Measurements from ENCODE around the gene HS3ST1.

DNA sequence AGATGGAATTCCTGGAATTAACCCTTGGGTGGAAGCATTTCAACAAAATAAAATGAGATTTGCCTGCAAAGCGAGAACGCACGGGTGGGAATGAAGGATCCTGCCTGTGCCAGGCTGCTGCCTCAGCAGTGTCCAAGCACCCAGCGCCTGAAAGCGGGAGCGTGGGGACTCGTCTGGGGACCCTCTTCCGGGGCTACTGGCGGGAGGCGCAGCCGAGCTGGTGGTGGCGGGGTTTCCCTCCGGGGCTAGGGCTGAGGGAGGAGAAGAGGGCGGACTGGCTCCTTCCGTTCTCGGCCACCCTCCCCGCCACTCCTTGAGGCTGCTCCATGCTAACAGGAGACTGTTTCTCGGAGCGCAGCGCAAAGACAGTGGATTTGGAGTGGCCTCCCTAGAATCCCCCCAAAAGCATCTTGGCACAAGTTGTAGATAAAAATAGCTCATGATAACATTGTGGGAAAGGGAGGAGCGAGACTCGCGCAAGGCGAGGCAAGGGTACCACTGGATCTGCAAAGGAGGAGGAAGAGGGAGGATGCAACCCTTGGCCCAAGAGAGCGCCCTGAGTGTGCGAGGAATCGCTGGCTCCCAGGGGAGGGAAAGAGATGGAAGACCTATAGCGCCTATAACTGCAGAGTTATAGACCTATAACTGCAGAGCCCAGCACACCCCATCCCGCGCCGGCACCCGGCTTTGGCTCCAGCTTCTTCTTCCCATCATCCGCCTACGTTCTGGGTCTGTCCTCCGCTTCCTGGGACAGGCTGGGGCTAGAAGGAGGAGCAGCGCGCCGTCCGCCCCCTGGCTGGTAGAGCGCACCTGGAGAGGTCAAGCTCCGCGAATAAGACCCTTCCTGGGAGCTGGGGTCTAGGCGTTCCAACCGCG is 1.3 kb downstream of the HS3ST1 start:
- TF ChIP-seq, protein P1, sequence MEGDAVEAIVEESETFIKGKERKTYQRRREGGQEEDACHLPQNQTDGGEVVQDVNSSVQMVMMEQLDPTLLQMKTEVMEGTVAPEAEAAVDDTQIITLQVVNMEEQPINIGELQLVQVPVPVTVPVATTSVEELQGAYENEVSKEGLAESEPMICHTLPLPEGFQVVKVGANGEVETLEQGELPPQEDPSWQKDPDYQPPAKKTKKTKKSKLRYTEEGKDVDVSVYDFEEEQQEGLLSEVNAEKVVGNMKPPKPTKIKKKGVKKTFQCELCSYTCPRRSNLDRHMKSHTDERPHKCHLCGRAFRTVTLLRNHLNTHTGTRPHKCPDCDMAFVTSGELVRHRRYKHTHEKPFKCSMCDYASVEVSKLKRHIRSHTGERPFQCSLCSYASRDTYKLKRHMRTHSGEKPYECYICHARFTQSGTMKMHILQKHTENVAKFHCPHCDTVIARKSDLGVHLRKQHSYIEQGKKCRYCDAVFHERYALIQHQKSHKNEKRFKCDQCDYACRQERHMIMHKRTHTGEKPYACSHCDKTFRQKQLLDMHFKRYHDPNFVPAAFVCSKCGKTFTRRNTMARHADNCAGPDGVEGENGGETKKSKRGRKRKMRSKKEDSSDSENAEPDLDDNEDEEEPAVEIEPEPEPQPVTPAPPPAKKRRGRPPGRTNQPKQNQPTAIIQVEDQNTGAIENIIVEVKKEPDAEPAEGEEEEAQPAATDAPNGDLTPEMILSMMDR (IDR thresholded peaks at IDR 0.05) = no peak
- TF ChIP-seq POLR2A (IDR thresholded peaks at IDR 0.05; ENCODE audit: low read depth) (no peak), EP300 (IDR thresholded peaks at IDR 0.05) (no peak), POLR2AphosphoS5 (IDR thresholded peaks at IDR 0.05) (no peak)

Measured in esophagus muscularis mucosa (tissue), 4 donors.